GM12878 (cell line): ENCODE data around the gene TTLL12. TPM values are rescaled to one million over a fixed set of nuclear protein-coding genes. Genes with fewer than 3 reads are reported as not detected.
A peak's percentile ranks its signal among the peaks of the same experiment; 100 is the strongest.

Experiments used
- ATAC-seq: fragments of 200-7000 bp; cut with Tn5 transposase; 3 replicates; pipeline ENCODE4 v1.9.1; 2020; ENCODE audit warnings: mild to moderate bottlenecking, moderate library complexity
- BruUV-seq: library from RNA; stranded (reverse); fragments of 400-500 nt; replicated peaks from 2 replicates; lab custom pipeline; 2021; lab: Mats Ljungman, UMichigan
- CTCF ChIA-PET: fragments of 300-600 bp; sonication (Branson Sonifier 250); formaldehyde crosslinking; extraction: SDS; loops from one replicate; lab custom pipeline; 2021; ENCODE audit warnings: inconsistent platforms; lab: Yijun Ruan, JAX
- POLR2A ChIA-PET: fragments of 350-600 bp; formaldehyde crosslinking; extraction: SDS; loops from one replicate; lab custom pipeline; 2021; ENCODE audit warnings: inconsistent platforms; lab: Charles Lee
- RAD21 ChIA-PET: fragments of 300-600 bp; sonication (Branson Sonifier 250); formaldehyde crosslinking; loops from one replicate; lab custom pipeline; 2023; ENCODE audit warnings: antibody characterized with exemption; ENCODE audit not compliant: unreplicated experiment; lab: Charles Lee
- SMC1A ChIA-PET: fragments of 300-600 bp; sonication (Branson Sonifier 250); formaldehyde crosslinking; loops from one replicate; lab custom pipeline; 2023; ENCODE audit not compliant: unreplicated experiment, uncharacterized antibody; lab: Charles Lee
- DNase-seq: peaks from one replicate; pipeline ENCODE4 v3.0.0-alpha.2; 2011; ENCODE audit warnings: low read depth, low spot score
- FAIRE-seq: peaks from 3 replicates; lab custom pipeline; 2011; peaks lifted over from hg19 to GRCh38; lab: Jason Lieb, UNC
- H2AFZ ChIP-seq: 2 replicates; pipeline ENCODE4 v1.6.0; 2011; ENCODE audit warnings: low read depth, low read length, control low read depth; ENCODE audit not compliant: control insufficient read depth
- H3K27ac ChIP-seq: 2 replicates; pipeline ENCODE4 v1.5.1; 2011; ENCODE audit warnings: control low read depth; ENCODE audit not compliant: control insufficient read depth, insufficient read depth
- H3K27me3 ChIP-seq, 2 experiments: replicated peaks in 1 of 2; 2 replicates each; pipeline versions ENCODE4 v1.6.0 to v1.6.1; 2011; ENCODE audit warnings: low read length in 1 of 2; ENCODE audit not compliant: control insufficient read depth in 2 of 2, insufficient read depth in 2 of 2
- H3K36me3 ChIP-seq, 2 experiments: 2 replicates each; pipeline ENCODE4 v1.5.1; 2011; ENCODE audit warnings: low read length in 1 of 2; ENCODE audit not compliant: control insufficient read depth in 2 of 2, insufficient read depth in 2 of 2
- H3K4me1 ChIP-seq: 2 replicates; pipeline ENCODE4 v1.6.1; 2011; ENCODE audit warnings: mild to moderate bottlenecking, low read length, moderate library complexity, mixed read lengths; ENCODE audit not compliant: control insufficient read depth, insufficient read depth
- H3K4me2 ChIP-seq: 2 replicates; pipeline ENCODE4 v1.6.0; 2011; ENCODE audit warnings: control low read depth; ENCODE audit not compliant: control insufficient read depth, insufficient read depth
- H3K4me3 ChIP-seq: fragments of 200-600 bp; sonication (generic); 2 replicates; pipeline ENCODE4 v1.5.1; 2016
- H3K79me2 ChIP-seq: 2 replicates; pipeline ENCODE4 v1.6.0; 2011; ENCODE audit warnings: low read length; ENCODE audit not compliant: control insufficient read depth, insufficient read depth
- H3K9ac ChIP-seq: 2 replicates; pipeline ENCODE4 v1.8.0; 2011; ENCODE audit warnings: low read length, control low read depth, mixed read lengths; ENCODE audit not compliant: control insufficient read depth, insufficient read depth
- H3K9me3 ChIP-seq: replicated peaks from 3 replicates; pipeline ENCODE4 v1.5.1; 2011; ENCODE audit warnings: mild to moderate bottlenecking, low read length; ENCODE audit not compliant: control insufficient read depth, insufficient read depth
- H4K20me1 ChIP-seq: 2 replicates; pipeline ENCODE4 v1.6.0; 2011; ENCODE audit not compliant: control insufficient read depth, insufficient read depth
- CREM ChIP-seq: IDR thresholded peaks from 2 replicates; pipeline ENCODE4 v1.6.1; 2014; ENCODE audit warnings: antibody characterized with exemption, low read depth
- LARP7 ChIP-seq: fragments of 450-650 bp; IDR thresholded peaks from 2 replicates; pipeline ENCODE4 v1.6.1; 2017; ENCODE audit warnings: mild to moderate bottlenecking
- NBN ChIP-seq: fragments of 450-650 bp; IDR thresholded peaks from 2 replicates; pipeline ENCODE4 v1.6.1; 2016
- SIX5 ChIP-seq: IDR thresholded peaks from 2 replicates; pipeline ENCODE4 v1.6.1; 2011; ENCODE audit warnings: mild to moderate bottlenecking, low read depth, low read length, moderate library complexity; ENCODE audit not compliant: severe bottlenecking
- ZNF274 ChIP-seq: IDR thresholded peaks from one replicate; pipeline ENCODE4 v1.8.0; 2011; ENCODE audit not compliant: insufficient read length, insufficient read depth
- ZZZ3 ChIP-seq: IDR thresholded peaks from 2 replicates; pipeline ENCODE4 v1.6.1; 2011; ENCODE audit warnings: low read depth; ENCODE audit not compliant: control insufficient read depth, insufficient read length
- WGBS: methylation state at CpG from one replicate; pipeline ENCODE4 v1.1.6; 2016; ENCODE audit warnings: low lambda C conversion rate; ENCODE audit not compliant: insufficient replicate concordance, insufficient coverage; ENCODE audit errors: missing lambda C conversion rate; 5-methylcytosine and 5-hydroxymethylcytosine counted together
- in situ Hi-C: fragments of 300-500 bp; cut with MboI; formaldehyde crosslinking; loops from 9 replicates; pipeline ENCODE4 v1.14.3; 2018; ENCODE audit warnings: mixed read lengths
- intact Hi-C: fragments of 100-400 bp; cut with micrococcal nuclease; formaldehyde crosslinking; loops from one replicate; pipeline ENCODE4 v1.14.2; 2022; ENCODE audit not compliant: unreplicated experiment
- polyA plus RNA-seq, 11 experiments: library from polyadenylated mRNA; depleted of rRNA in 4 of 11; unstranded in 6 of 11; stranded (reverse) in 5 of 11; fragments of >200 nt; fragmentation: Nextera tagmentation in 4 of 11; fragmentation: Illumina TruSeq in 1 of 11; extraction: Ambion mirVana in 4 of 11; extraction: Trizol in 1 of 11; gene quantifications; 1 replicate in 1 of 11; 2 replicates in 10 of 11; pipeline versions ENCODE4 v1.2.1 to v1.2.3, GENCODE V29; 2011 to 2016; ENCODE audit warnings: inconsistent platforms in 2 of 11, missing spikeins in 2 of 11, low read depth in 1 of 11
- total RNA-seq, 4 experiments: library from RNA; depleted of rRNA in 3 of 4; stranded (reverse); fragments of >200 nt in 3 of 4; fragmentation: Illumina TruSeq in 1 of 4; extraction: Trizol in 1 of 4; gene quantifications; 2 replicates each; pipeline versions ENCODE4 v1.2.1 to v1.2.3, GENCODE V29; 2013 to 2021
- TF ChIP-seq, protein P1 (sequence below): IDR thresholded peaks from 2 replicates; pipeline ENCODE4 v1.6.1; 2012; ENCODE audit warnings: low read depth, low read length, improper control_type of control experiment
- TF ChIP-seq, protein P2 (sequence below): fragments of 450-650 bp; IDR thresholded peaks from 2 replicates; pipeline ENCODE4 v1.6.1; 2017; ENCODE audit warnings: mild to moderate bottlenecking, low read depth, inconsistent platforms; ENCODE audit not compliant: poor library complexity, severe bottlenecking

The TTLL12 gene
- total and polyA plus RNA-seq, 10 of the 15 experiments (the other 5 are each of a cell fraction or from before 2014, with no cell fraction given): 1.00 to 89.8 (median 38.5) TPM

DNA sequence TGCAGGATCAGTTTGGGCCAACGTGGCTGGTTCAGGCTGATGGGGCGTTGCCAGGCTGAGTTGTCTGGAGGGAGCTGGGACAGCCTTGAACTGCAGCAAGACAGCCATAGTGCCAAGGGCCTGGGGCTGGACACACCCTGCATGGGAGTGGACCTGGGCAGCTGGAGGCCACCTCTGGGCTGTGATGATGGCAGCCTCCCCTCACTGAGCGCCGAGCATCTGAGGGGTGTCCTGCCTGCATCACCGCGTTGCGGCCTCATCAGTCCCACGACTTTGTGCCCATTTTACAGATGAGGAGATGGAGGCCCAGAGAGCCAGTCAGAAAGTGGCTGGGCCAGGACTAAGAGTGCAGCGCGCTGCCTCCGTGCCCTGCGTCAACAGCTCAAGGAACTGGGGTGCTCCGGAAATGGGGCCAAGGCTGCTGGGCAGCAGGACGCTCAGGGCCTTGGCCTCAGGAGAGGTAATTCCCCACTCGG is 36.2 kb downstream of the TTLL12 start:
- peak overlapping the region; percentile 87 for H2AFZ ChIP-seq

More for the DNA sequence above, 36.2 kb downstream of the TTLL12 start:
- in situ Hi-C loops: no loop called here
- ATAC-seq (peak; percentile 6), DNase-seq (no peak), FAIRE-seq (no peak)
- H3K9ac ChIP-seq: peak overlapping the region; percentile 10; the same call in 1 of the 2 replicates
- H3K4me1 ChIP-seq: peaks cover 17% of the 10 kb centered on the region
- no peaks in the 10 kb centered on the region for H4K20me1 ChIP-seq
- H3K36me3 ChIP-seq: no peaks in the 10 kb centered on the region
- BruUV-seq: no TSS peak
- ChIA-PET SMC1A (no interaction called here), RAD21 (no interaction called here), CTCF (no interaction called here), POLR2A (no interaction called here)
- H3K27ac ChIP-seq: no peak overlapping the region
- no peaks in the 10 kb centered on the region for H3K9me3 ChIP-seq
- H3K4me3 ChIP-seq: peak overlapping the region; percentile 71; the same call in 1 of the 2 replicates
- intact Hi-C loops: no loop called here
- 81% methylated on average over 15 of the region's 15 CpGs for WGBS
- H3K79me2 ChIP-seq: no peaks in the 10 kb centered on the region; the same call in 1 of the 2 replicates
- peak overlapping the region; percentile 79 for H3K4me2 ChIP-seq
- H3K27me3 ChIP-seq: no peaks in the 10 kb centered on the region
- TF ChIP-seq, protein P1, sequence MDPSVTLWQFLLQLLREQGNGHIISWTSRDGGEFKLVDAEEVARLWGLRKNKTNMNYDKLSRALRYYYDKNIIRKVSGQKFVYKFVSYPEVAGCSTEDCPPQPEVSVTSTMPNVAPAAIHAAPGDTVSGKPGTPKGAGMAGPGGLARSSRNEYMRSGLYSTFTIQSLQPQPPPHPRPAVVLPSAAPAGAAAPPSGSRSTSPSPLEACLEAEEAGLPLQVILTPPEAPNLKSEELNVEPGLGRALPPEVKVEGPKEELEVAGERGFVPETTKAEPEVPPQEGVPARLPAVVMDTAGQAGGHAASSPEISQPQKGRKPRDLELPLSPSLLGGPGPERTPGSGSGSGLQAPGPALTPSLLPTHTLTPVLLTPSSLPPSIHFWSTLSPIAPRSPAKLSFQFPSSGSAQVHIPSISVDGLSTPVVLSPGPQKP: no peak
- TF ChIP-seq, protein P2, sequence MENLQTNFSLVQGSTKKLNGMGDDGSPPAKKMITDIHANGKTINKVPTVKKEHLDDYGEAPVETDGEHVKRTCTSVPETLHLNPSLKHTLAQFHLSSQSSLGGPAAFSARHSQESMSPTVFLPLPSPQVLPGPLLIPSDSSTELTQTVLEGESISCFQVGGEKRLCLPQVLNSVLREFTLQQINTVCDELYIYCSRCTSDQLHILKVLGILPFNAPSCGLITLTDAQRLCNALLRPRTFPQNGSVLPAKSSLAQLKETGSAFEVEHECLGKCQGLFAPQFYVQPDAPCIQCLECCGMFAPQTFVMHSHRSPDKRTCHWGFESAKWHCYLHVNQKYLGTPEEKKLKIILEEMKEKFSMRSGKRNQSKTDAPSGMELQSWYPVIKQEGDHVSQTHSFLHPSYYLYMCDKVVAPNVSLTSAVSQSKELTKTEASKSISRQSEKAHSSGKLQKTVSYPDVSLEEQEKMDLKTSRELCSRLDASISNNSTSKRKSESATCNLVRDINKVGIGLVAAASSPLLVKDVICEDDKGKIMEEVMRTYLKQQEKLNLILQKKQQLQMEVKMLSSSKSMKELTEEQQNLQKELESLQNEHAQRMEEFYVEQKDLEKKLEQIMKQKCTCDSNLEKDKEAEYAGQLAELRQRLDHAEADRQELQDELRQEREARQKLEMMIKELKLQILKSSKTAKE: no peak
- no peak for TF ChIP-seq NBN
- TF ChIP-seq SIX5: no peak
- TF ChIP-seq ZNF274: no peak
- TF ChIP-seq LARP7: 0 out of 2 replicates have a peak, but pooled peaks have one; percentile 13
- TF ChIP-seq ZZZ3: no peak
- no peak for TF ChIP-seq CREM
